ENCODE results near the gene TNNI3K. TPM values are rescaled to one million over a fixed set of nuclear protein-coding genes. Genes with fewer than 3 reads are reported as not detected.

Gene TNNI3K
- total RNA-seq, 2 donors from 2014 or later = 0.50 TPM; not detected in 1

DNA sequence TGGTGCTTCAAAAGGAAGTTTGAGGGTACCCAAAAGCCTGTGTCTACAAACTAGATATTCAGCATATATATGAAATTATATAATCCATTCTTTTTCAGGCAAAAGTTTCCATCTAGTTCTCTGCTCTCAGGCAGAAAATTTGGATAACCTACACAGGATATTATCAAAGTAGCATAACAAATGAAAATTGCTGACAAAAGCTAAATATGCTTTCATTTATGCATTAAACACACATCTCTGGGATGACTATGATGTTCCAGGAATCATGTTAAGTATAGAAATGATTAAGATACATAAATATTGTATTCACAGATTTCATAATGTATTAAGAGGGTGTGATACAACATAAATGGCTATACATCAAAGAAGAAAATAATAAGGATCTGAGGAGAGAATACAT, 184.4 kb downstream of the TNNI3K start:
- ATAC-seq = no peak
- Mint-ChIP-seq H3K27ac (no peak overlapping the region), H3K4me1 (no peaks in the 10 kb centered on the region), H3K4me3 (no peak overlapping the region), H3K27me3 (no peaks in the 10 kb centered on the region), H3K36me3 (ENCODE audit: low read depth) (no peaks in the 10 kb centered on the region)
- no peak for DNase-seq
- no peaks in the 10 kb centered on the region for H3K9me3 ChIP-seq (ENCODE audit: control insufficient read depth, low read length, poor library complexity, severe bottlenecking)

DNA sequence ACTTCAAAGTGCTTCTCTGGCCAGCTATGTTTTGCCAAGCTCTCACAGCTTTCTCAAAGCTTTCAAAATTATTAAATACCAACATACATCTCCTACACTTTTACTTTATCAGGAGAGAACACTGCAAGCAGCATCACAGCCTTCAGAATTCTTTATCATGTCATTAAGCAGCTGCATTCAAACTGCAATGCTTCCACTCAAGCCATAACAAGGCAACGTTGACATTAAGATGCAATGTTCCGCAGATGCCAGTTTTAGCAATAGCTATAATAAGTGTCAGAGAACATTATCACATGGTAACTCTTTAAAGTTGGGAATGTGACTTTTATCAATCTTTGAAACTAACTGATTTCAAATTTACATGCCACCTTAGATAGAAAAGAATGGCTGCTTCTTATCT, 185.3 kb downstream of the TNNI3K start:
- H3K9me3 ChIP-seq (ENCODE audit: control insufficient read depth, low read length, poor library complexity, severe bottlenecking) = no peaks in the 10 kb centered on the region
- Mint-ChIP-seq H3K4me1 (no peaks in the 10 kb centered on the region), H3K27me3 (no peaks in the 10 kb centered on the region), H3K27ac (no peak overlapping the region), H3K4me3 (no peak overlapping the region), H3K36me3 (ENCODE audit: low read depth) (no peaks in the 10 kb centered on the region)
- DNase-seq = no peak
- ATAC-seq = no peak

DNA sequence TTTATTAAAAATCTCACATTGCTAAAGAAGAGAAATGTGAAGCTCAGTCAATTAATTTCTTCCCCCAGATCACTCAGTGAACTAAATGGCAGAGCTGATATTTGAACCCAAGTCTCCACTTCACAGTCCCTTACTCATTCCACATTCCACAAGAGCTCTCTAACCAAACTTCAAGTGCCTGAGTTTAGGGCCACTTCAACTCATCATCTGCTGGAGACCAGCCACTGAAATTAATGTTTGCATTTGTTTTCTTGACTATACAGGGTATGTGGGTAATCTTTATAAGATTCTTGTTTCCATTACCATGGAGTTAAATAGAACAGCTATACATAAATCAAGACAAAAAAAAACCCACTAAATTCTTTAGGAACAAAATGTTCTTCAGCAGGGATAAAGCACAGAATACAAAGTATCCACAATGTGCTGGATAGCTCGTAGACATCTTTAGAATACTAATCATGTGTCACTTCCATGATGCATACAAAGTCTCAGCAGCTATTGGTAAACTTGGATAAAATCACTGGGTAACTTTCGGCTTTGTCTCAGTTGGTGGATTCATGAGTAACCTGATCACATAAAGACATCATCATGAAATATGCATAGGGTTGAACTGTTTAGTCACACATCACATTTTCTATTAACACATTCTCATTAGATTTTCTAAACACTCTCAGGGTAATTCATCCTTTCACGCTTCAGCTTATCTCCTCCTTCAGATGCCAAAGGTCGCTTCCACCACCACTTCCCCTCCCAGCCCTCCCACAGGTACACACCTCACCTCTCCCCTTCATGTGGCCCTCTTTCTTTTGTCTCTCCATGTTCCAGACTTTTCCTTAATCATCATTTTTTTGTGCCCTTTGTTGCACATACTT, 187.5 kb downstream of the TNNI3K start:
- H3K27me3 Mint-ChIP-seq = no peaks in the 10 kb centered on the region
- H3K36me3 Mint-ChIP-seq (ENCODE audit: low read depth) = no peaks in the 10 kb centered on the region
- DNase-seq (no peak), ATAC-seq (no peak)
- H3K9me3 ChIP-seq (ENCODE audit: control insufficient read depth, low read length, poor library complexity, severe bottlenecking) = no peaks in the 10 kb centered on the region
- no peaks in the 10 kb centered on the region for H3K4me1 Mint-ChIP-seq
- no peak overlapping the region for H3K27ac Mint-ChIP-seq
- H3K4me3 Mint-ChIP-seq = no peak overlapping the region

DNA sequence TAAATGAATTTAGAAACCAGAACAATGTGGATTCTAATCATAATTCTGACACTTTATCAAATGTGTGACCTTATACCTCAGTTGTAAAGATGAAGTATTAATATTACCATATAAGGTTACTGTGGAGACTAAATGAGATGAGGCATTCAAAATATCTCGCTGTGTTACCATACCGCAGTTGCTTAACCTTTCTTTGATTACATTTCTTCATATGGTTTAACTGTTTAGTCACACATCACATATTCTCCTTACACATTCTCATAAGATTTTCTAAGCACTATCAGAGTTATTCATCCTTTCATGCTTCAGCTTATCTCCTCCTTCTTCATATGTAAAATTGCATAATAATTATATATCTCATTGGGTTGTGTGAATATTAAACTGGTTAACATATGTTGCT, 188.3 kb downstream of the TNNI3K start:
- no peaks in the 10 kb centered on the region for H3K27me3 Mint-ChIP-seq
- DNase-seq (no peak), ATAC-seq (no peak)
- no peaks in the 10 kb centered on the region for H3K36me3 Mint-ChIP-seq (ENCODE audit: low read depth)
- H3K4me1 Mint-ChIP-seq = no peaks in the 10 kb centered on the region
- no peak overlapping the region for H3K27ac Mint-ChIP-seq
- no peaks in the 10 kb centered on the region for H3K9me3 ChIP-seq (ENCODE audit: control insufficient read depth, low read length, poor library complexity, severe bottlenecking)
- no peak overlapping the region for H3K4me3 Mint-ChIP-seq

DNA sequence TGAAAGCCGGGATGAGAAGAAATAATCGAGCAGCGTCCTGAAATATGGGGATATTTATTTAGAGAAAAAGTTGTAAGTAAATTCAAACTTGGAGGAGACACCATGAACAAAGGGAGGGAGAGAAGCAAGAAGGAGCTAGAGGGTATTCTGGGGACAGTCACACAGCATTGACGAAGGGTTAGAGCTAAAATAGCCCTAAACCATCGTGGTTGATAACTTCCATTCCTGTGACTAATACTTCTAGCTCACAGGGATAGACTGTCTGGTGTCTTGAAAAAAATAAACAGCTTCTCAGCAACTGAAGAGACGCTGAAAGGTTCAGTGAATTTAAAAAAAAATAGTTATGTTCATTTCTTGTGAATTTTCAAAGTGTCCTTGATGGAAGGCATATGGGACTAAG, 190.5 kb downstream of the TNNI3K start:
- Mint-ChIP-seq H3K4me1 (no peaks in the 10 kb centered on the region), H3K27me3 (no peaks in the 10 kb centered on the region), H3K36me3 (ENCODE audit: low read depth) (no peaks in the 10 kb centered on the region), H3K27ac (no peak overlapping the region), H3K4me3 (no peak overlapping the region)
- ATAC-seq = no peak
- no peak for DNase-seq
- H3K9me3 ChIP-seq (ENCODE audit: control insufficient read depth, low read length, poor library complexity, severe bottlenecking) = no peaks in the 10 kb centered on the region

DNA sequence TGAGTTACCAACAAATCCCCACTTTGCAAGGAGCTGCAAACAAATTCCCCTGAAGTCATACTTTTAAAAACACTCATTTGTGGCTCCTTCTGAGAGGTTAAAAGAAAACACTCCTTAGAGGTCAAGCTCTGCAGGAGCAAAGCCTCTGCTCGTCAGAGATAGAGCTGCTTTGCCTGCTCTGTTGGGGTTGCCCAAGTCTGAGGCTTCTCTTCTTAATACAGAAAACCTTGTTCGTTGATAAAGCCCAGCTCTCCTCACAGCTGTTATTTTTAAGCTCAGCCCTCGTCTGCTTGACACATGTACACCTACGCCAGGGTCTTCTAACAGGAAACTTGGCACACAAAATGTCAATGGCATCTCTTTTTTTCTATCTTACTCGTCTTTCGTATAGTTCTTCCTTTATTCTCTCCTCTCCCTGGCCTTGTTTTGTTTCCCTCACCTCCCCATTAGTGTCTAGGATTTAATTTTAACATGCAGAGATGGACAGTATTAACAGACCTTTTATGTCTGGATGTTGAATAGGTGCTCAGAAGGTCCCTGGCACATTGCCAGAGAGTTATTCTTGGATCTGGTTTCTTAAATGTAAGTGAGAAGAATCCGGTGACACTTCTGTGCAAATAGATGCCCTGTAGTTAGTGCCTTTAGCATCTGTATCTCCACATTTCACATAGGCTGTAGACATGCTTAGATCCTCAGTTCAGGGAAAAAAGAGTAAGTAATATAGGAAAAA, 191.2 kb downstream of the TNNI3K start:
- Mint-ChIP-seq H3K27ac (no peak overlapping the region), H3K27me3 (no peaks in the 10 kb centered on the region), H3K4me1 (no peaks in the 10 kb centered on the region), H3K36me3 (ENCODE audit: low read depth) (no peaks in the 10 kb centered on the region), H3K4me3 (no peak overlapping the region)
- H3K9me3 ChIP-seq (ENCODE audit: control insufficient read depth, low read length, poor library complexity, severe bottlenecking) = no peaks in the 10 kb centered on the region
- DNase-seq (no peak), ATAC-seq (no peak)

DNA sequence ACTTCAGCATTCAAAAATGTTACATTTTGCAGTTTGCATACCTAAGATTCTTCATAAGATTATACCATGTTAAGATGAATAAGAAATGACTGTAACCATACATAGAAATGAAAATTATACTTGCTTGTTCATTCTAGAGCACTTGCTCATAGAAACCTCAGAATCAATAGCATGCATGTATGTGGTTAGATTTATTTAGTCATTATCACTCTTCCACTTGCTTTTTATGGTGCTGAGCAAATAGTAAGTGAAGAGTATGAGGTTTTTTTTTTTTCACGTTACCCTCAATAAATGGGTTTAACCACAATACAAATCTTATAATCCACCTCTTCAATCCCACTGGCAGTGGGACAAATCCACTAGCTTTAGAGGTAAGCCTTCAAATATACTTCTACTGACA, 192.5 kb downstream of the TNNI3K start:
- no peak overlapping the region for H3K4me3 Mint-ChIP-seq
- H3K36me3 Mint-ChIP-seq (ENCODE audit: low read depth) = no peaks in the 10 kb centered on the region
- no peak for ATAC-seq
- H3K27ac Mint-ChIP-seq = no peak overlapping the region
- no peaks in the 10 kb centered on the region for H3K27me3 Mint-ChIP-seq
- H3K4me1 Mint-ChIP-seq = no peaks in the 10 kb centered on the region
- no peak for DNase-seq
- no peaks in the 10 kb centered on the region for H3K9me3 ChIP-seq (ENCODE audit: control insufficient read depth, low read length, poor library complexity, severe bottlenecking)

DNA sequence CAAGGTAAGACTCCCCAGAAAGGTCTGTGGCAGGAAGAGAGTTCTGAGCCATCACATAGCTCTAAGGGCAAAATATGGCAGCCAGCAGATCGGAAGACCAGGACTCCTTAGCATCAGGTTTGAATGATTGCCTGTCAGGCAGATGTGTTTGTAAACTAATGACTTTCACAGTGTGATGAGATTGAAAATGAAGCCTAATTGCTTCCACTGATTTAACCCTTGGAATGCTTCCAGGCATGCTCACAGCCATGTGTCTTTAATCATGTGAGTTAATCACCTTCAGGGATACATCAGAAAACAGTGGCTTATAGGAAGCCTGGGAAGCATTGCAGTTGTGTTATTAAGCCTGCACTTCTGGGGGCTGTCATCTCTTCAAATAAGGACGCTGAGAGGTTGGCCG, 194.4 kb downstream of the TNNI3K start:
- no peak overlapping the region for H3K4me3 Mint-ChIP-seq
- no peaks in the 10 kb centered on the region for H3K9me3 ChIP-seq (ENCODE audit: control insufficient read depth, low read length, poor library complexity, severe bottlenecking)
- no peak overlapping the region for H3K27ac Mint-ChIP-seq
- H3K27me3 Mint-ChIP-seq = no peaks in the 10 kb centered on the region
- H3K36me3 Mint-ChIP-seq (ENCODE audit: low read depth) = peaks cover 2% of the 10 kb centered on the region
- no peaks in the 10 kb centered on the region for H3K4me1 Mint-ChIP-seq
- ATAC-seq (no peak), DNase-seq (no peak)

DNA sequence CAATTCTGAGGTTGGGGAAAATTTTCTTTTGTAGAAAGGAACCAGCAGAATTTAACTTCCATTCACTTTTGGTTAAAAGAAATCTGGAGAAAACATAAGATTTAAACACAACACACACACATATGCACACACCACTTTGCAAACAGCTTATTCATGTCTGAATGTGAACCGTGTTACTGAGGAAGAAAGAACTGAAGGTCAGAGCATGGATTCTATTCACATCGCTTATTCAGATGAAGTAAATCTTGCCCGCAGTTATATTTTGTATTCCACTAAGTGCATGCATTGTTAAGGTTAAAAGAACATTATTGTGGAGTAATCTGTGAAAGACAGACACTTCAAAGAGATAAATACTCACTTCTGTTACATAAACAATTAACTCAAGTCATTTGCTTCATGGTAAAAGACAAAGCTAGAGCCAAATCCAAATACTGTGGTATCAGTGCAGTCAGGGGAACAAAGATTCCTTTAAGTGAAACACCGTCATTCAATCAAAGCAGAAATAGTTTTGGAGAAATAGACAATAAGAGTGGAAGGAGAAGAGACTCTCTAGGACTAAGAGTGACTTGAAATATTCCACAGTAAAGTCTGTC, 195.3 kb downstream of the TNNI3K start:
- ATAC-seq = no peak
- Mint-ChIP-seq H3K27me3 (no peaks in the 10 kb centered on the region), H3K27ac (no peak overlapping the region), H3K36me3 (ENCODE audit: low read depth) (peaks cover 2% of the 10 kb centered on the region), H3K4me3 (no peak overlapping the region), H3K4me1 (no peaks in the 10 kb centered on the region)
- no peaks in the 10 kb centered on the region for H3K9me3 ChIP-seq (ENCODE audit: control insufficient read depth, low read length, poor library complexity, severe bottlenecking)
- no peak for DNase-seq

DNA sequence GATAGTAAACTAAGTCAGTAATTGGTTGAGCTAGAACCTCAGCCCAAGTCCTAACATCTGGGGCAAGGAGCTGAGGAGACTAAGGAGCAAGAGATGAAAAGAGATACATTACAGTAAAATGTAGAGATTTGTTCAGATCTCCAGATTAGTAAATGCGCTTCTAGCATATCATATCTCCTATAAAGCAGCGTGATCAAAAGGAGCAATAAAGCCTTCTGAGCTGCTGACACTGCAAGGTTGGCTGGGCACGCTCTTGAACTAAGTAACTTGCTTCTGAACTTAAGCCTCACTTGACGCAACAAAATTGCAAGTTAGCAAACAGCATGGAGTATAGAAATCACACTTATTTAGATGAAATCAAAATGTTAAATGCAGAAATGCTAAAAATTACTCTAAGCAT, 196.3 kb downstream of the TNNI3K start:
- Mint-ChIP-seq H3K36me3 (ENCODE audit: low read depth) (peaks cover 2% of the 10 kb centered on the region), H3K4me1 (no peaks in the 10 kb centered on the region), H3K27me3 (no peaks in the 10 kb centered on the region), H3K27ac (no peak overlapping the region), H3K4me3 (no peak overlapping the region)
- no peak for DNase-seq
- H3K9me3 ChIP-seq (ENCODE audit: control insufficient read depth, low read length, poor library complexity, severe bottlenecking) = no peaks in the 10 kb centered on the region
- no peak for ATAC-seq

DNA sequence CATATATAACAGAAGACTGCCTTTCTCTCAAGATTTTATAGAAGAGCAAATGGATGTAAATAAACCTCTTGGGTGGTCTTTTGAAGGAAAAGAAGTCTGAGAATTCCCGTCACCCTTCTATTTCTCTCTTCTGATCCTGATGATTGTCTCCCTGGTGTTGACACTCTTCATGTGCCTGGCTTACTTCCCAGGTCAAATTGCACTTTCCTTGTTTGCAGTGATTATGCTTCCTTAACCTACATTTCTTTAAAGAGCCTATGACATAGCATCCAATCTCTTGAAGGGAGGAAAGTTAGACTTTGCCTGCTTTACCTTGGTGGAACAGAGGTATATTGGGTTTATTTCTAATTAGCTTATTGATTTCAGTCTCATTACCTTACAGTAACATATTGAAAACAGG, 197.1 kb downstream of the TNNI3K start:
- Mint-ChIP-seq H3K27ac (no peak overlapping the region), H3K27me3 (no peaks in the 10 kb centered on the region), H3K36me3 (ENCODE audit: low read depth) (peaks cover 2% of the 10 kb centered on the region), H3K4me3 (no peak overlapping the region), H3K4me1 (no peaks in the 10 kb centered on the region)
- DNase-seq (no peak), ATAC-seq (no peak)
- no peaks in the 10 kb centered on the region for H3K9me3 ChIP-seq (ENCODE audit: control insufficient read depth, low read length, poor library complexity, severe bottlenecking)

DNA sequence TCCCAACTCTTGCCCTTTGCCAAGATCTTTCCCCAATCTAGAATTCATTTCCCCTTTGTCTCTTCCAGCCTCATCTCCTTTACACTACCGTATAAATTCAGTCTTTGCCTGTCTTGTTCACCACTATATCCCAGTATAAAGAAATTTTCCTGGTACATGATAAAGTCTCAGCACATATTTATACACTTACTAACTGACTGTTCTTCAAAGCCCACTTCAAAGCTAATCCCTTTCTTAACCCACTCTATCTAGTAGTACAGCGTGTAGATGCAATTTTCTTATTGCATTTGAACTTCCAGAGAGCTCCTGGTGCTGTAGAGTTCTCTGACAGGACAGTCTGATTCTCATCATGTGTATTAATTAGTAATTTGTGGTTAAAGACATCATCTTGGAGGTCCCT, 199.1 kb downstream of the TNNI3K start:
- peaks cover 2% of the 10 kb centered on the region for H3K36me3 Mint-ChIP-seq (ENCODE audit: low read depth)
- no peak overlapping the region for H3K27ac Mint-ChIP-seq

DNA sequence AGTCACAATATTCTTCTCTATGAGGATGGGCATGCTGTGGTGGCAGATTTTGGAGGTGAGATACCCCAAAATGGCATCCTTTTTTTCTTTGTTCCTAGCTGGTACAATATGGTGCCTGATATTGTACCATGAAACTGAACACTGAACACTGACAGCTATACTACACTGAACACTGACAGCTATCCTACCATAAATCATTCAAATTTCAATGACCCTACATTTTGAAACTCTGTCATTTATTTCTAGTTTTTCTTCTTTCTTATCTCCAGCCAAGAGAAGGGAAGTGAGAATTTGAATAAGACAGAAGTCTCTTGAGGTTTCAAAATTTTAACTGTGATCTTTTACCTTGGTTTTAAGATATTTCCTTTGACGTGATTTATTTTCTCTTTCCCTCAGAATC, 200.9 kb downstream of the TNNI3K start:
- Mint-ChIP-seq H3K4me1 (no peaks in the 10 kb centered on the region), H3K27ac (no peak overlapping the region), H3K4me3 (no peak overlapping the region), H3K36me3 (ENCODE audit: low read depth) (peaks cover 2% of the 10 kb centered on the region), H3K27me3 (no peaks in the 10 kb centered on the region)
- DNase-seq (no peak), ATAC-seq (no peak)
- H3K9me3 ChIP-seq (ENCODE audit: control insufficient read depth, low read length, poor library complexity, severe bottlenecking) = no peaks in the 10 kb centered on the region

More for the DNA sequence above, 199.1 kb downstream of the TNNI3K start:
- DNase-seq = no peak
- no peaks in the 10 kb centered on the region for H3K9me3 ChIP-seq (ENCODE audit: control insufficient read depth, low read length, poor library complexity, severe bottlenecking)
- H3K4me1 Mint-ChIP-seq = no peaks in the 10 kb centered on the region
- ATAC-seq = no peak
- H3K4me3 Mint-ChIP-seq = no peak overlapping the region
- H3K27me3 Mint-ChIP-seq = no peaks in the 10 kb centered on the region
